SK-N-SH (cell line): ENCODE results near the gene HOTAIR. TPM values are rescaled to one million over a fixed set of nuclear protein-coding genes. Genes with fewer than 3 reads are reported as not detected.

Source experiments
- CTCF ChIA-PET: fragments of 300-600, 350-600 bp; formaldehyde crosslinking; extraction: SDS; loops from one replicate; lab custom pipeline; 2021; lab: Yijun Ruan, JAX
- POLR2A ChIA-PET: fragments of 350-600 bp; sonication (Branson Sonifier 250); formaldehyde crosslinking; extraction: SDS; loops from one replicate; lab custom pipeline; 2020; ENCODE audit warnings: antibody characterized with exemption, inconsistent platforms; lab: Yijun Ruan, JAX
- DNase-seq: peaks from one replicate; pipeline ENCODE4 v3.0.0; 2012
- H2AFZ ChIP-seq: fragments of 200-600 bp; sonication (generic); 2 replicates; pipeline ENCODE4 v1.8.1; 2016; ENCODE audit warnings: antibody characterized with exemption, mild to moderate bottlenecking, low read depth
- H3F3A ChIP-seq: fragments of 200-600 bp; sonication (generic); replicated peaks from 2 replicates; pipeline ENCODE3; 2016; ENCODE audit warnings: antibody characterized with exemption, mild to moderate bottlenecking; ENCODE audit not compliant: insufficient read depth
- H3K27ac ChIP-seq, 2 experiments: fragments of 200-500 bp in 1 of 2; fragments of 200-600 bp in 1 of 2; sonication (Bioruptor generic) in 1 of 2; sonication (generic), shearing (Covaris generic) in 1 of 2; 2 replicates each; pipeline versions ENCODE4 v1.5.1 to v1.6.1; 2014 to 2016; ENCODE audit warnings: low read depth in 2 of 2, inconsistent platforms in 1 of 2, low read length in 1 of 2, mild to moderate bottlenecking in 1 of 2, mixed read lengths in 1 of 2
- H3K27me3 ChIP-seq: fragments of 200-600 bp; sonication (generic), shearing (Covaris generic); 2 replicates; pipeline ENCODE4 v1.6.1; 2016; ENCODE audit warnings: mixed run types; ENCODE audit not compliant: insufficient read depth
- H3K36me3 ChIP-seq, 2 experiments: fragments of 200-500 bp in 1 of 2; fragments of 200-600 bp in 1 of 2; sonication (Bioruptor generic) in 1 of 2; sonication (generic) in 1 of 2; replicated peaks in 1 of 2; 2 replicates each; pipeline versions ENCODE3 to v1.5.1; 2014 to 2016; ENCODE audit warnings: low read length in 1 of 2, mild to moderate bottlenecking in 1 of 2; ENCODE audit not compliant: insufficient read depth in 2 of 2, control insufficient read depth in 1 of 2
- H3K4me1 ChIP-seq, 2 experiments: fragments of 200-500 bp in 1 of 2; fragments of 200-600 bp in 1 of 2; sonication (Bioruptor generic) in 1 of 2; sonication (generic), shearing (Covaris generic) in 1 of 2; 2 replicates each; pipeline versions ENCODE4 v1.5.1 to v1.6.1; 2014 to 2016; ENCODE audit warnings: low read depth in 1 of 2, low read length in 1 of 2, mixed run types in 1 of 2; ENCODE audit not compliant: insufficient read depth in 2 of 2, control insufficient read depth in 1 of 2
- H3K4me2 ChIP-seq: fragments of 200-600 bp; sonication (generic), shearing (Covaris generic); 2 replicates; pipeline ENCODE4 v1.6.1; 2017; ENCODE audit warnings: mixed run types
- H3K4me3 ChIP-seq, 2 experiments: fragments of 200-500 bp in 1 of 2; fragments of 200-600 bp in 1 of 2; sonication (Bioruptor generic) in 1 of 2; sonication (generic), shearing (Covaris generic) in 1 of 2; 2 replicates each; pipeline versions ENCODE4 v1.5.1 to v1.8.1; 2014 to 2016; ENCODE audit warnings: low read depth in 2 of 2, inconsistent platforms in 1 of 2, low read length in 1 of 2, mild to moderate bottlenecking in 1 of 2, mixed read lengths in 1 of 2, moderate library complexity in 1 of 2
- H3K79me2 ChIP-seq: fragments of 200-600 bp; sonication (generic); 2 replicates; pipeline ENCODE4 v1.8.1; 2017; ENCODE audit warnings: mild to moderate bottlenecking; ENCODE audit not compliant: insufficient read depth
- H3K9ac ChIP-seq: fragments of 200-600 bp; sonication (generic); 2 replicates; pipeline ENCODE4 v1.6.1; 2017; ENCODE audit warnings: mixed run types
- H3K9me2 ChIP-seq: fragments of 200-600 bp; sonication (generic); 2 replicates; pipeline ENCODE4 v1.6.1; 2017; ENCODE audit warnings: mixed run types
- H3K9me3 ChIP-seq: fragments of 200-600 bp; sonication (generic); 2 replicates; pipeline ENCODE4 v1.6.1; 2017; ENCODE audit warnings: mixed run types, mild to moderate bottlenecking, moderate library complexity
- H4K20me1 ChIP-seq: fragments of 200-600 bp; sonication (generic); 2 replicates; pipeline ENCODE4 v1.6.1; 2017; ENCODE audit warnings: mild to moderate bottlenecking, mixed run types; ENCODE audit not compliant: insufficient read depth
- ELF1 ChIP-seq: IDR thresholded peaks from 2 replicates; pipeline ENCODE4 v1.4.0; 2012
- EP300 ChIP-seq, 2 experiments: IDR thresholded peaks; 2 replicates each; pipeline versions ENCODE4 v1.4.0 to v1.6.1; 2012; ENCODE audit warnings: borderline replicate concordance in 1 of 2, low read depth in 1 of 2, low read length in 1 of 2
- GABPA ChIP-seq: IDR thresholded peaks from 2 replicates; pipeline ENCODE4 v1.4.0; 2012; ENCODE audit warnings: low read depth, mild to moderate bottlenecking
- GATA2 ChIP-seq: sonication (generic); formaldehyde crosslinking; IDR thresholded peaks from 2 replicates; pipeline ENCODE4 v1.5.0; 2020; ENCODE audit warnings: mild to moderate bottlenecking, missing genetic modification reagents
- IRF3 ChIP-seq: fragments of 150-350 bp; IDR thresholded peaks from 2 replicates; pipeline ENCODE4 v1.6.1; 2016; ENCODE audit warnings: mild to moderate bottlenecking, low read depth, low read length
- JUND ChIP-seq: IDR thresholded peaks from 2 replicates; pipeline ENCODE4 v1.4.0; 2012
- MEF2A ChIP-seq: IDR thresholded peaks from 2 replicates; pipeline ENCODE4 v1.4.0; 2012; ENCODE audit warnings: low read depth, borderline replicate concordance
- MXI1 ChIP-seq: IDR thresholded peaks from 2 replicates; pipeline ENCODE4 v1.6.1; 2012; ENCODE audit warnings: mild to moderate bottlenecking, low read depth, low read length, improper control_type of control experiment
- PBX3 ChIP-seq: IDR thresholded peaks from 2 replicates; pipeline ENCODE4; 2012
- USF1 ChIP-seq: IDR thresholded peaks from 2 replicates; pipeline ENCODE4 v1.4.0; 2012; ENCODE audit warnings: low read depth, borderline replicate concordance
- YY1 ChIP-seq: IDR thresholded peaks from 2 replicates; pipeline ENCODE4 v1.4.0; 2012; ENCODE audit warnings: low read depth, mild to moderate bottlenecking
- ZBTB33 ChIP-seq: IDR thresholded peaks from 2 replicates; pipeline ENCODE4 v1.4.0; 2012; ENCODE audit warnings: low read depth, borderline replicate concordance
- WGBS: methylation state at CpG from one replicate; pipeline ENCODE4 v1.1.6; 2017; ENCODE audit warnings: low lambda C conversion rate; 5-methylcytosine and 5-hydroxymethylcytosine counted together
- polyA plus RNA-seq, 3 experiments: library from polyadenylated mRNA; depleted of rRNA; stranded (reverse); fragments of >200 nt; gene quantifications; 2 replicates each; pipeline ENCODE4 v1.2.3, GENCODE V29; 2012

HOTAIR gene
- polyA plus RNA-seq, 1 of the 3 experiments (the other 2 are of a cell fraction), result not detected

GRCh38 chr12:53950437-53950773 is 24.3 kb downstream of the HOTAIR start:
- DNase-seq, result no peak
- no peak for TF ChIP-seq EP300 (IDR thresholded peaks at IDR 0.05; ENCODE audit: borderline replicate concordance in 1 of 2, low read depth in 1 of 2, low read length in 1 of 2)
- TF ChIP-seq ZBTB33, result no peak
- no peak for TF ChIP-seq USF1
- no peak for TF ChIP-seq MXI1
- no peak for TF ChIP-seq MEF2A
- no peak for TF ChIP-seq JUND
- no peak for TF ChIP-seq YY1
- no peak for TF ChIP-seq PBX3
- no peak for TF ChIP-seq ELF1
- no peak for TF ChIP-seq GATA2 (CRISPR knock-in tag)
- TF ChIP-seq GABPA, result no peak
- TF ChIP-seq IRF3, result no peak
- 24% methylated on average over 9 of the region's 10 CpGs for WGBS

More at GRCh38 chr12:53950437-53950773, 24.3 kb downstream of the HOTAIR start:
- ChIA-PET POLR2A (no interaction called here), CTCF (interaction anchor here (0.7 to 1.4 kb wide), 4 partner anchors 11 to 1828 kb away, joined by 3 to 4 read pairs (median 3); no protein-coding TSS in a partner anchor)
- H3K27ac ChIP-seq, result no peak overlapping the region
- no peak overlapping the region for H3K4me2 ChIP-seq
- H4K20me1 ChIP-seq, result peaks cover 13% of the 10 kb centered on the region; the same call in 1 of the 2 replicates
- no peaks in the 10 kb centered on the region for H3F3A ChIP-seq
- H3K79me2 ChIP-seq, result no peaks in the 10 kb centered on the region
- H3K9me2 ChIP-seq, result no peaks in the 10 kb centered on the region
- H3K9ac ChIP-seq, result no peak overlapping the region
- H3K9me3 ChIP-seq, result no peaks in the 10 kb centered on the region
- H3K4me3 ChIP-seq, result no peak overlapping the region
- H3K27me3 ChIP-seq, result peaks cover 99% of the 10 kb centered on the region
- no peaks in the 10 kb centered on the region; a peak in 1 of 4 replicates for H3K4me1 ChIP-seq
- H2AFZ ChIP-seq, result no peak overlapping the region
- H3K36me3 ChIP-seq, result no peaks in the 10 kb centered on the region
